ENCODE data around the gene PCCA.
A peak's percentile ranks its signal among the peaks of the same experiment; 100 is the strongest.
"Not testable (repeated sequence)": the region's sequence is repeated elsewhere in the genome, so short reads cannot be mapped to it uniquely, and the experiment has no call there.

PCCA gene, protein sequence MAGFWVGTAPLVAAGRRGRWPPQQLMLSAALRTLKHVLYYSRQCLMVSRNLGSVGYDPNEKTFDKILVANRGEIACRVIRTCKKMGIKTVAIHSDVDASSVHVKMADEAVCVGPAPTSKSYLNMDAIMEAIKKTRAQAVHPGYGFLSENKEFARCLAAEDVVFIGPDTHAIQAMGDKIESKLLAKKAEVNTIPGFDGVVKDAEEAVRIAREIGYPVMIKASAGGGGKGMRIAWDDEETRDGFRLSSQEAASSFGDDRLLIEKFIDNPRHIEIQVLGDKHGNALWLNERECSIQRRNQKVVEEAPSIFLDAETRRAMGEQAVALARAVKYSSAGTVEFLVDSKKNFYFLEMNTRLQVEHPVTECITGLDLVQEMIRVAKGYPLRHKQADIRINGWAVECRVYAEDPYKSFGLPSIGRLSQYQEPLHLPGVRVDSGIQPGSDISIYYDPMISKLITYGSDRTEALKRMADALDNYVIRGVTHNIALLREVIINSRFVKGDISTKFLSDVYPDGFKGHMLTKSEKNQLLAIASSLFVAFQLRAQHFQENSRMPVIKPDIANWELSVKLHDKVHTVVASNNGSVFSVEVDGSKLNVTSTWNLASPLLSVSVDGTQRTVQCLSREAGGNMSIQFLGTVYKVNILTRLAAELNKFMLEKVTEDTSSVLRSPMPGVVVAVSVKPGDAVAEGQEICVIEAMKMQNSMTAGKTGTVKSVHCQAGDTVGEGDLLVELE

DNA sequence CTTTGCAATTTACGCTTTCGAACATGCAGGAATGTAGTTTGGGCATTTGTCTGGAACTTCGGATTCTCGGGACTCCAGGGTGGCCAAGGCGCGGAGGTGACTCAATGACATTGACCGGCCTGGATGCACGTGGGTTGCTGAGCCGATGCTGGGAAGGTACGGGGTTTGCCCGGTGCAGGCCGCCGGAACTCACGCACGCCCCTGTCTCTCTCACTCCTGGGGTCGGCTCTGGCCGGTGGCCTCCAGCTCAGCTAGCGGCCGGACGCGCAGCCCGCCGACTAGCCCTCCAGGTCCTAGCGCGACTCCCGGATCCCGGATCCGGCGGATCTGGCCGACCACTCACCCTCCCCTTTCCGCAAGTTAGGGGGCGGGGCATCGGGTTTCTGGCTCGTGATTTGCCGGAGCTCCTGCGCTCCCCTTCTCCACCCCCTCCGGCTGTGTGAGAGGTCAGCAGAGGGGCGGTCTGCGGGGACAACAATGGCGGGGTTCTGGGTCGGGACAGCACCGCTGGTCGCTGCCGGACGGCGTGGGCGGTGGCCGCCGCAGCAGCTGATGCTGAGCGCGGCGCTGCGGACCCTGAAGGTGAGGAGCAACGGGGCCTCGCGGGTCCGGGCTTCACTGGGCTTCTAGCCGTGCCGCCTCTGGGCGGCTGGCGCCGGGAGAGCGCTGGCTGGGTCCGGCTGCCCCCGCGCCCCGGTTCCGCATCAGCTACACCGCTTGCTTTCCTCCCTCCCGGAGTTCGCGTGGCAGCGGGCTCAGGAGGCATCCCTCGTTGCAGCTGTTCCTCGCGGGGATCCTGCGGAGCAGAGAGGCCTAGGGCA is at the start of gene PCCA:
Gene PCCA (plus strand): TSS at position 450 of the 821 bp plus-strand sequence. CDS start 28 bp downstream, at position 478.
- DNase-seq: peak; percentile 92 to 96

DNA sequence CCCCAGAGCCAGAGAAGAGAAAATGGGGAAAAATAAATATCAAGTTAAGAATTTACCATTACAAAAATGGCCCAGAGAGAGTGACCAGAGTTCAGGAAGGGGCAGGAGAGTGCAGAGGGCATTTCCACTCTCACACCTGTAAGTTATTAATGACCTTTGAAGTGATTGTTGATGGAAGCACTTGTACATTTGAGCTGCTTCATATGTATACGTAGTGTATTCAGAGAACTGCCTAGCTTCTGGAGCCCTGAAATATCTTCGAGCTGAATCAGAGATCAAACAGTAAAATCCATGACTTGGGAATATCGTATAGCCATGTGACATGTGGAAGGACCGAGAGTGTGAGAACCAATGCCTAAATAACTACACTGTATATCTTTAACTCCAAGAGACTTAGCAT is 49.2 kb upstream of the PCCA start:
- DNase-seq: peak in 1 of 2 experiments; percentile 27

DNA sequence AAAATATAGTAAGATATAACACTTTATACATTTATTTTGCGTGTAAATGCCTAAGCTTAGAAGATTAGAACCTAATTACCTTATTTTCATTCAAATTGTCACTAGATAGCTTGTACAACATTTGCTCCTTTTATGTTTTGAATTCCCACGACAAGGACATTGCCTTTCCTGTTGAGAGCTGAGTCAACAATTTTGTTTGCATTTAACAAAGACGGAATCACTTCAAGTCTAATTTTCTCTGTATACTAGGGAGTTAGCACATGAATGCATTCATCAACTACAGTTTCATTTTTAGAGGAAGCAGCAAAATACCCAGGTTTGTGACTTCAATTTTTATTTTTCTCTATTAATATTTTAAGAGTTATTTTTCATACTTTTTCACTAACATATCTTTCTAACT is 48.7 kb upstream of the PCCA start:
- peak; percentile 66 to 75 for DNase-seq

DNA sequence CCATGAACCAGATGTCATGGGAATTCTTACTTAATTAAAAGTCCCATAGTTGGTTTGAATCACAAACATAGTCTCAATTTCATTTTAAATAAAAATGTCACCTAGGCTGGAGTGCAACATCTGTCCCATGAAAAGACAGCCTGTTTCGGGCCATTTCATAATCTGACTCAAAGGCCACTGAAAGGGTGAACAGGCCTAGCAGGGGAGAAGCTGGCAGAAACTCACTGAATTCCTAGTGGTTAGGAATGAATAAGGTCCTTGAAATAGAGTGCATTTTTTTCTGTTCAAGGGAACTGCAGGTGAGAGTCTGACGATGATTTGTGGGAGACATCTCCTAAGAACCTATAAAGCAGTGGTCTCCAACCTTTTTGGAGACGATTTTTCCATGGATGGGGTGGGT is 44.0 kb upstream of the PCCA start:
- DNase-seq: no peak

DNA sequence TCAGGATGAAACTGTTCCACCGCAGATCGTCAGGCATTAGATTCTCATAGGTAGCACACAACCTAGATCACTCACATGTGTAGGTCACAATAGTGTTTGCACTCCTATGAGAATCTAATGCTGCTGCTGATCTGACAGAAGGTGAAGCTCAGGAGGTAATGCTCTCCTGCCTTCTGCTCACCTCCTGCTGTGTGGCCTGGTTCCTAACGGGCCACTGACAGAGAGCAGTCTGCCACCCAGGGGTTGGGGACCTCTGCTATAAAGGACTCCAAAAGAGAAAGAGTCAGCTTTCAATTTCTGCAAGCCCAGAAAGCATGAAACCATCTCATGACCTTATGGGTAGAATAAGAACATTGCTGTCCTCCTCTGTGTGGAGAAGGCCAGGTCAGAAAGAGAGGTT is 43.5 kb upstream of the PCCA start:
- DNase-seq: no peak

DNA sequence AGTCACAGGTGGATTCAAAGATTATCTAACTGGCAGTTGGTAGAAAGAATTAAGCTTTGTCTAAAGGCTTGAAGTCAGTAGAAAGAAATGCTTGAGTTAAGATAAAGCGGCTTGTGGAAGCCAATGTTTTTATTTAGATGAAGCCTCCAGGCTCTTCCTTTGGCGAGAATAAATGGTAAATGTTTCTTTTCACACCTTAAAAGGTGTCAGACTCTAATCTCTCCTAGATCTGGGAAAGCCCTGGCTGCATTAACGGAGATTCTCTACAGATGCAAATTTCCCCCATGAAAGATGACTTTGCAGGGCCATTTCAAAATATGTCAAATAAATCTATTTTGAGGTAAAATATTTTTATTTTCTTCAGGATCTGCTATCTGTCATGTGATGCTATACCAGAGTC is 37.8 kb upstream of the PCCA start:
- no peak for DNase-seq

DNA sequence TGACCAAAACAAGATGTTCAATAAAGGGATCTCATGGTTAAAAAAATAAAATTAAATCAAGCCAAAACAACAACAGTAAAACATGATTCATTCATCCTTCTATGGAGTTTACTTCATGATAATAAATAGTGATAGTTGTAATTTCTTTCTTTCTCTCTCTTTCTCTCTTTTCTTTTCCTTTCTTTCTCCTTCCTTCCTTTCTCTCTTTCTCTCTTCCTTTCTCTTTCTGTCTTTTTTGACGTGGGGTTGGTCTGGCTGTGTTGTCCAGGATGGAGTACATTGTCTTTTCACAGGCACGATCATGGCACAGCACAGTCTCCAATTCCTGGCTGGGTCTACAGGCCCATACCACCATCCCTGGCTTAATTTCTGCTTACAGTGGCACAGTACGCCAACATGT is 29.1 kb upstream of the PCCA start:
- DNase-seq: no peak

DNA sequence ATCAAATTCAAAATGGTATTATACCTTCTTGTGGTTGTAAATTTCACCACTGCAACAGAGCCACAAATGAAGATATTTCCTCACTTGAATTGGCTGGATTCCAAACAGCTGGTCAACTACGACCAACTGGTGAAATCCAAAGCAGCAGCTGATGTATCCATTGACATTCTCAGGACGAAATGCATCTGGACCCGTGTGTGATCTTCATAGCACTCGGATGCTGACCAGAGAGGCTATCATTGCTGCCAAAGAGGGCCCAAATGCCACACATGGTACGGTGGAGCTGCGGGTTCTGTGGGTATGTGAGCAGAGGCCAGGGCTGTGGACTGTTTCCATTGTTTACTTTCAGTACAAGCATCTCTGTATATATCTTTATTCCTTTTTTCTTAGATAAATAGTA is 25.6 kb upstream of the PCCA start:
- DNase-seq: no peak

DNA sequence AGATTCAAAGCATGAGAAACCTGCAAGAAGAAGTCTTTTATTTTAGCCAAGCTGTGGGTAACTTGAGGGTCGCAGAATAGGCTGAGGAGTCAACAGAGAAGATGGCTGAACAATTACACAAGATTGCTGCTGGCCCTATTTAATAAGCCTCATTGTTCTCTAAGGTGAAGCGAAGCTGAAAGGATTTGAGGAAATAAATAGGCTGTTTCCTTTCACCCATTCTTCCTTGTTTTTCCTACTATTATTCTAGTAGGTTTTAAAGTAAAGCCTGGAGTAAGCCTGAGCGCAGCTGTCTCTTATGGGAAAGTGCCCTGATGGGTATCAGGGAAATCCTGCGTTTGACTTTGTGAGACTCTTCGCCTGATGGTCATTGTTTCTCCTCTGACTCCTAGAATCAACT is 25.0 kb upstream of the PCCA start:
- DNase-seq: no peak

DNA sequence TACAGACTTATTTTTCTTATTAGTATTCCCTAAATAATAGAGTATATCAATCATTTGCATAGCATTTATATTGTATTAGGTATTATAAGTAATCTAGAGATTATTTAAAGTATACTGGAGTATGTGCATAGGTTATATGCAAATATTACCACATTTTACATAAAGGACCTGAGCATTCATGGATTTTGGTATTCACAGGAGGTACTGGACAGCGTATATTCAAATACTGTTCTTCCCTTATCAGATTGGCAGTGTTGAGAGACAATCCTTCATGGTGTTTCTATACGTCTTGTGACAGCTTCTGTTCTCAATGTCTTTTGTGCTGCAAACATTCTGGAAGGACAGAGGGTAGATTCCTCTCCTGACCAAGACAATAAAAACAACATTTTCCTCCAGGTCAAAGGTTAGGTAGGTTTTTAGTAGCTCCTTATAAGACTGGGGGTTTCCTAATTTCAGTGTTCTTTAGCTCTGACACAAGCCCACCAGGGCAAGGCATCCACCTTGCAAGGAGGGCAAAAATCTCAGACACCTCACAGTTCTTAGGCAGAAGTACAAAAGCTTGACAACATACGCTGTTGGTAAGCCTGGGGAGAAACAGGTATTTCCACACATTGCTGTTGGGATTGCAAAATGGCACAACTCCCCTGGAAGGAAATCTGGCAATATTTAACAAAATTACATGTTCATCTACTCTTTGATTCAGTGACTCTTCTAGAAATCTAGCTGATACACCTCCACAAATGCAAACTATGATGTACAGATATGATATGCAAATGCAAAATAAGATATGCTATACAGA is 20.6 kb upstream of the PCCA start:
- DNase-seq: no peak

DNA sequence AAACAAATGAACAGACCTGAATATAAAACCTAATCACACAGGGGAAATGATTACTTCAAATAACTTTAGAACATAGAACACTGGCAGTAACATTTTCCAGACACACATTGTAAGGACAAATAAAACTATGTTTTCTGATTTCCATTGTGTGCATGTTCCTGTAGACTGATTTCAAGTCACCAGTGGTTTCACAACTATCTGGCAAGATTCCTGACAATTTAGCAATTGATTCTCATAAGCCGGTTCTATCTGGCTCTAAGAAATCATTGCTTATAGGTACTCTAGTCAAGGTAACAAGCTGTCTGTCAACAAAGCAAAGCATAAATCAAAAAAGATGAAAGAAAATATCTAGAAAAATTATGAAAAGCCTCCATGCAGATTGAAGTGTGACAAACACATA is 19.6 kb upstream of the PCCA start:
- no peak for DNase-seq

DNA sequence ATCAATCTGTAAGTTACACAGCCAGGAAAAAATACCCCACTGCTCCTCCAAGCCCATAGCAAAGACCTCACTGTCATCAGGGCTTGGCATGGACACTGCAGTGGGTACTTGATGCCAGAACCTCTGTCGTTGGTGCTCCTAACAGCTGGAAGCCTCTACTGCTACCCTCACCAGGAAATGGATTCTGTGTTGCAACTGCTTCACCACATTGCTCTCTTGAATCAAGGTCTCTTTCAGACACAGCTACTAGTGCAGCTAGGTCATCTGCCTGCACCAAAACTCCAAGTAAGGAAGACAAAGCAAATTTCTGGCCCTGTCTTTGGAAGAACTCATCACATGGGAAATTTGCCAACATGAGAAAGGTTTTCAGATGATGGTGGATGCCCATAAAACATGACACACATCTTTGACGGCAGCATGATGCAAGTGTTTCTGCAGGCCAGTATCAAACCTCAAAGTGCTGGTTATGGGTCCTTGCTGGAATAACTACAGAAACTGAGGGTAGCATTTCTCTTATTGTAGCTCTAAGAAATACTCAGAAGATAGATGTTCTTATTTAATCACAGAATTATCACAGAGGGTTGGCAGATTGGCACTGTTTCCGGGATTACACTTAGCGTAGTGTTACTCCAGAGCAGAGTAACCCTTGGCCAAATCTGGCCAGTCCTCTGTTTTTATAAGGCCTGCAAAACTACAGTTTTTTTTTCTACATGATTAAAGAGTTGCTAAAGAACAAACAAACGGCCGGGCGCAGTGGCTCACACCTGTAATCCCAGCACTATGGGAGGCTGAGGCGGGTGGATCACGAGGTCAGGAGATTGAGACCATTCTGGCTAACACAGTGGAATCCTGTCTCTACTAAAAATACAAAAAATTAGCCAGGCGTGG is 12.9 kb upstream of the PCCA start:
- DNase-seq: no peak

DNA sequence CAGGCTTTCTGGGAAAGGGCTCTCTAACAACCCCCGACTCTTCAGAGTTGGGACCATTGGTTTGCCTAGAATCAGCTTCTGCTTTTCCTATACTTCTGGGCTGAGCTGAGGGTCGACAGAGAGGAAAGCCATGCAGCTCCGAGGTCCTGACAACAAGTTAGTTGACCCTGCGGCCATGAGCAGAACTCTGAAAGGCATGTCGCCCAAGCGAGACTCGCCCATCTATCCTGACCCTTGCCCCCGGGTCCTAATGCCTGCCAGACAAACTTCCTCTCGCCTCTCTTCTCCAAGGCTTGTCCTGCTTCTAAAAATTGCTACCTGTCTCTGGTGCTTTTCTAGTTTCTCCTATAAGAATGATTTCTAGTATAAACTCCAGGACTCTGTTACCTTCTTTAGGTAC is 9.9 kb upstream of the PCCA start:
- not testable (repeated sequence) for DNase-seq

DNA sequence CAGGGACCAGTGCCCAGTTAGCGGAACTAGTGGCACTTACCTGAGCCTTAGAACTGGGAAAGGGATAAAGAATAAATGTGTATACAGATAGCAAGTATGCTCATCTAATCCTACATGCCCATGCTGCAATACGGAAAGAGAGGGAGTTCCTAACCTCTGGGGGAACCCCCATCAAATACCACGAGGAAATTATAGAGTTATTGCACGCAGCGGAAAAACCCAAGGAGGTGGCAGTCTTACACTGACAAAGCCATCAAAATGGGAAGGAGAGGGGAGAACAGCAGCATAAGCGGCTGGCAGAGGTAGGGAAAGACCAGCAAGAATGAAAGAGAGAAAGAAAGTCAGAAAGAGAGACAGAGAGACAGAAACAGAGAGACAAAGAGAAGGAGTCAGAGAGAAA is 5.5 kb upstream of the PCCA start:
- not testable (repeated sequence) for DNase-seq

DNA sequence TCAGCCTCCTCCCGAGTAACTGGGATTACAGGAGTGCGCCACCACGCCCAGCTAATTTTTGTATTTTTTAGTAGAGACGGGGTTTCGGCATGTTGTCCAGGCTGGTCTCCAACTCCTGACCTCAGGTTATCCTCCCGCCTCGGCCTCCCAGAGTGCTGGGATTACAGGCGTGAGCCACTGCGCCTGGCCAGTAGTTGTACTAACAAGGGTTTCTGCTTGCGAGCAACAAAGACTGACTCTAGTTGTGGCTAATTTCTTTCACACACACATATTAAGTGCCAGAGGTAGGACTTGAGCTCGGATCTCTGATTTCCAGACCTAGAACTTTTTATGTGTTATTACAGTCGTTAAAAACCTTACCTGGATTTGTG is 635 bp upstream of the PCCA start:
- DNase-seq: no peak

DNA sequence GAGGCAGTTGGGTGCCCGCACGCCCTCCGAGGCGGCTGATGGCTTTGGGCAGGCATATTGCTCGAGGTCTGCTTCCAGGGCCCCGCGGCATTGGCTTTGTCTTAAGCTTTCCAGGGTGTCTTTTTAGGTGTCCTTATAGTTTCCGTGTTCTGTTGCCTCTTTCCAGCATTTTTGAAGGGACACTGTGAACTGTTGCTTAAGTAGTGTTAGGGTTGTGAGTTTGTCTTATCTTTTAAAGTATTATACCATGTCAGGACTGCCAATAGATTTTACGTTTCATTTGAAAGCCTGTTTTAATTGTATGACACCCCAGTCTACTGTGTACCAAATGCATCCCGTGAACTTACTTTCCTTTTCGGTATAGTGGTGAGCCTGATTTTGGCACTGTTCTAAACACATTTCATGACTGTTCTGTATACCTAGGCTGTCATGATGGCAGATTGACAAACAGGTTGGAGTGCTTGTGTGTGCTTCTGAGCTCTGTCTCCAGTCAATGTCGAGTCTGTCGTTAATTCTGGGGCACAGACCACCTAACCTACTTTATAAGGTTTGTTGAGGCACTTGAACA is 656 bp downstream of the PCCA start:
- no peak for DNase-seq

DNA sequence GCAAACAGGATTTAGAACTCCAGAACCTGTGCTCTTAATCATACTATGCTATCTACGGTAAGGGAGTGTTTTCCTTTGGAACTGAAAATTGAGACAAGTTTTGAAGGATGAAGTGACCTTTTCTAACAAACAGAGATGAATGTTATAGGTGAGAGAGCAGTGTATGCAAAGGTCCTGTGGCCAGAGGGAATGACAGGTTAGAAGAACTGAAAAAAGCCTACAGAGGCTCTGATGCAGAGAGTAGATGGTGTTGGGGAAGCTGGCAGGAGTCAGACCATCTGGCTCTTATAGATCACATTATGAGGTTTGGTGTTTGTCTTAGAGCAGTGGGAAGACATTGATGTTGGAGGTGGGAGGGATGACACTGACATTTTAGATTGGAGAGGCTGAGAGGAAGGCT is 2.0 kb downstream of the PCCA start:
- DNase-seq: no peak

DNA sequence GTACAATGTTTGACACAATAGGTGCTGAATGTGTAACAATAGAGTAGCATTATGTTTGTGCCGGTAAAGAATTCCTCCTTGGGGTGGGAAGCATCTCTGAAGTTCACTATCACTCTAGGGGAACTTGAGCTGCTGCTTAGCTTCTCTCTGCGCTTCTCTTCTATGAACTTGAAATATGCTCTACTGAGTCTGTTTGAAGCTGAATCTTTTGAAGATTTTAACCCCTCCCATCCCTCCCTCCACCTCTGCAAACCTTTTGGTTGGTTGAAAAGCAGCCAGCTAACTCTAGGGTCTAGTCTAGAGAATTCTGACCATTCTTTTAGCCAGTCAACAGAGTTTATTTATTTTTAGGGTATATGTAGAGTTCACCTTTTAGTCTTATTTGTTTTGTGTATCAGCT is 2.5 kb downstream of the PCCA start:
- no peak for DNase-seq

DNA sequence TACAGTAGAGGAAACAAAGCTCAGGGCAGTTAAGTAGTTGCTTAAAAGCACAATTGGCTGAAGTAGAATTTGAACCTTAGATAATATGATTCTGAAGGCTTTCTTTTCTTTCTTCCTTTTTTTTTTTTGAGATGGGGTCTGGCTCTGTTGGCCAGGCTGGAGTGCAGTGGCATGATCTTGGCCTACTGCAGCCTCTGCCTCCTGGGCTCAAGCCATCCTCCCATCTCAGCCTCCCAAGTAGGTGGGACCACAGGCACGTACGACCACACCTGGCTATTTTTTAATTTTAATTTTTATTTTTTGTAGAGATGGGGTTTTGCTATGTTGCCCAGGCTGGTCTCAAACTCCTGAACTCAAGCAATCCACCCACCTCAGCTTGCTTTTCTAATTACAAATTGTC is 3.4 kb downstream of the PCCA start:
- DNase-seq: not testable (repeated sequence)

DNA sequence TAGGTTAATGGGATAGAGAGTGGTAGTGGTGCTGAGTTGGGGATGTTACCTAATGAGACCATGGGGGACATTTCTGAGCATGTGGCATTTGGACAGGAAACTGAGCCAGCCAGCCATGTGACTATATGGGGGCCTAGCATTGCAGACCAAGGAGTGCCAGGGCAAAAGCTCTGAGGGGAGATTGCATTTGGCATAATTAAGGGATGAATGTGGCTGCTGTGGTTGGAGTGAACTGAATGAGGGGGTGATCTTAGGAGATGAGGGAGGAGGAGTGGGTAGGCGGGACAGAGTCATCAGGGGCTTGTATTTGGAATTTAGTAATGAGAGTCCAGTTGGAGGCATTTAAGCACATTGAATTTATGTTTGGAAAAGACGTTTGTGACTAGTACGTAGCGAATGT is 6.6 kb downstream of the PCCA start:
- no peak for DNase-seq

DNA sequence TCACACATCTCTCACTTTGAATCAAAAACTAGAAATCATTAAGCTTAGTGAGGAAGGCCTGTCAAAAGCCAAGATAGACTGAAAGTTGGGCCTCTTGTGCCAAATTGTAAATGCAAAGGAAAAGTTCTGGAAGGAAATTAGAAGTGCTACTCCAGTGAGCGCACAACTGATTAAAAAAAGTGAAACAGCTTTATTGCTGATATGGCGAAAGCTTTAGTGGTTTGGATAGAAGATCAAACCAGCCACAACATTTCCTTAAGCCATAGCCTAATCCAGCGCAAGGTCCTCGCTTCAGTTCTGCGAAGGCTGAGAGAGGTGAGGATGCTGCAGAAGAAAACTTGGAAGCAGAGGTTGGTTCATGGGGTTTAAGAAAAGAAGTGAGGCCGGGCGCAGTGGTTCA is 7.6 kb downstream of the PCCA start:
- no peak for DNase-seq
